KBM-7 (cell line): ENCODE results near the gene TFCP2L1.
A peak's percentile ranks its signal among the peaks of the same experiment; 100 is the strongest.
"Not testable (repeated sequence)": the region's sequence is repeated elsewhere in the genome, so short reads cannot be mapped to it uniquely, and the experiment has no call there.

ENCODE experiments used
- DNase-seq: peaks from one replicate; pipeline ENCODE4 v3.0.0-alpha.2; 2015
- in situ Hi-C: fragments of 300-500 bp; cut with MboI; formaldehyde crosslinking; loops from 2 replicates; pipeline ENCODE4 v1.14.3; 2020; ENCODE audit warnings: low sequenced_read_pairs, low pct_unique_long_range_greater_than_20kb, mixed read lengths

Gene TFCP2L1

DNA sequence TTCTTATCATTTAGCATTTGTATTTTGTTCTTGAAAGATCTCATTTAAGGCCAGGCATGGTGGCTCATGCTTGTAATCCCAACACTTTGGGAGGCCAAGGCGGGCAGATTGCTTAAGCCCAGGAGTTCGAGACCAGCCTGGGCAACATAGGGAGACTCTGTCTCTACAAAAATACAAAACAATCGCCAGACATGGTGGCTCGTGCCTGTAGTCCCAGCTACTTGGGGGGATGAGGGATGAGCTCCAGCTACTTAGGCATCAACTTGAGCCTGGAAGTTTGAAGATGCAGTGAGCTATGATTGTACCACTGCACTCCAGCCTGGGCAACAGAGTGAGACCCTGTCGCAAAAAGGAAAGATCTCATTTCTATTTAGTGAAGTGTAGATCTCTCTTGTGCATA, 12.9 kb upstream of the TFCP2L1 start:
- in situ Hi-C loops, DNase-seq: not testable (repeated sequence)

DNA sequence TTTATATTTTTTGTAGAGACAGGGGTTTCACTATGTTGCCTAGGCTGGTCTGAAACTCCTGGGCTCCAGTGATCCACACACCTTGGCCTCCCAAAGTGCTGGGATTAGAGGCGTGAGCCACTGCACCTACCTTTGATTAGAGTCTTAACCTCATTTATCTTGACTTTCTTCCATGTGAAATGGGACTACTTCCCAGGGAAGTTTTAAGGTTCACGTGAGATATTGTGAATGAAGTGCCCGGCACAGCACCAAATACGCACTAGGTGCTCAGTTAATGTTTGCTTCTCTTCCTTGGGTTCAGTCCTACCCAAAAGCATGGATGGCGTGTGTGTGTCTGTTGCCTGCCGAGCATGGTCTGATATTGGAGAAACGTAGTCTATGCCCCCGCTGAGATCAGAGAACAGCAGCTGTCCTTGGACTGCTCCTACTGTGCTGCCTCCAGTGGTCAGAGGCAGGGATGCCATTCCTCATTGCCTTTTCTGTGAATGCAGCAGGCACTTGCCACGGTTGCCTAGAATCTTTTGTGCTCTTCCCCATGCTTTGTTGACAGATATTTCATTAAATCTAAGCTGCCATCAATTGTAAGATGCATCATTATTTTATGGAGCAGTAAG, 12.3 kb upstream of the TFCP2L1 start:
- peak; percentile 55 for DNase-seq
- in situ Hi-C loops, result no loop called here

DNA sequence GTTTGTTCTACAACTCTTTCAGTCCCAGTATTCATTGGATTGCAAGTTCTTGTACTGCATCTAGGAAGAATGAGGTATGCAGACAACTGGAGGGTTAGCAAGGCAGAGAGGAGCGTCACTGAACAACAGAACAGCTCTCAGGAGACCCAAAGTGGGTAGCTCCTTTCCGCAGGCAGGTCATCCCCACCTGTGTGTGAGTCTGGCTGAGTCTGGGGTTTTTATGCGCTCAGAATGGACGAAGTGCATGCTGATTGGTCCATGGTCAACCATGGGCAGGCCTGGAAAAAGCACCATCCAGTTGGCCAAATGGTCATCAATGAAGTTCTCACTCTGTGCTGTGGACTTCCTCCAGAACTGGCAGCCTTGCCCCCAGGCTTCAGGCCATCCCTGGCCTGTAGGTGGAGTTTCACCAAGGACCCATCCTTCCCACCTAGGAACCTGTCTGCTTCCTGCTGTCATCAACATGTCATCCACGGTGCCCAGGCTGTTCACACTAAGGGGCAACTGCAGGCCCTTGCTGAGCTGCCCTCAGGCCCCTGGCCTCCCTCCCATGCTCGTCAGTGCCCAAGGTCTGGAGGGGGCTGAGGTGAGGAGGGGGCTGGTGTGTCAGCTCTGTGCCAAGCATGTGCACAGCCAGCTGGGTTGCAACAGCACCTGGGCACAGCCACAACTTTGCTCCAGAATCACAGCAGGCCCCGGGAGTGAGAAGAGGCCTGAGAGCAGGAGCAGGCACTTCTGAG, 11.1 kb upstream of the TFCP2L1 start:
- no peak for DNase-seq
- in situ Hi-C loops, result no loop called here

DNA sequence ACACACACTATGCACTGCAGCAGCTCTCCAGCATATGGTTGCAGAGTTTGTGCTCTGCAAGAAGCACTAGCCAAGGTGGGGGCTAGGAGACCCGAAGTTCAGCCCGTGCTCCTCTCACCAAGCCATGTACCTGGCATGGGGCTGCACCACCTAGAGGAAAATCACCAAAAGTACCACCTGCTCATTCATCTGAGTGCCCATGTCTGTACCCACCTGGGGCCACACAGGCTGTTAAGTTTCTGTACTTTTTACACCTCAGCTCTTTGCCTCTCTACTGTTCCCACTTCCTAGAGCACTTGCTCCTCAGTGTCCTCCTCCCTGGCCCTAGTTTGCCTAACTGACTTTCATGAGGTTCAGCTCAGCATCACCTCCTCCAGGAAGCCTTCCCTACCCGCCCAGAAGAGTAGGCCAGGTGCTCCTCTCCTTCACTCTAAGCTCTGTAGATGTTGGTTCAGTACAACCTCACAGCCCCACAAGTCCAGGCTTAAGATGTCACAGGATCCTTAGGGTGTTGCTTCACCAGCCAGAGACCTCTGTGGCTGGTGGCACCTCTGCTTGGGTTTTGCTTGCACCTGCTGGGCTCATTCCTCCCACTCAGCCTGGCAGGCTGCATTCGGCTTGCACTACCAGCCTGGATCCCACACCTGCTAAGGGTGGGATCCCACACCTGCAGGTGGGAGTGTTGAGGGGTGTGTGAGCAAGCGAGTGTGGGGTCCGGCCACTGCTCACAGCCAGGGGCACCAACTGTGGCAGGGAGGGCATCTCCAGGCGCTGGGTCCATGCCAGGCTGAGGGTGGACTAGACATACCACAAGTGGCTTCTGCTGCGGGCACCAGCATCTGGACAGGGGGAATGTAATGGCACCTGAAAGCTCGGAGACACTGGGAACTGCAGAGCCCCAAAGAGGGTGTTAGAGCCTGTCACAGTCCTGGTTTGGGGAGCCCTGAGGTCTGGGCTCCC, 10.2 kb upstream of the TFCP2L1 start:
- in situ Hi-C loops, result no loop called here
- no peak for DNase-seq

DNA sequence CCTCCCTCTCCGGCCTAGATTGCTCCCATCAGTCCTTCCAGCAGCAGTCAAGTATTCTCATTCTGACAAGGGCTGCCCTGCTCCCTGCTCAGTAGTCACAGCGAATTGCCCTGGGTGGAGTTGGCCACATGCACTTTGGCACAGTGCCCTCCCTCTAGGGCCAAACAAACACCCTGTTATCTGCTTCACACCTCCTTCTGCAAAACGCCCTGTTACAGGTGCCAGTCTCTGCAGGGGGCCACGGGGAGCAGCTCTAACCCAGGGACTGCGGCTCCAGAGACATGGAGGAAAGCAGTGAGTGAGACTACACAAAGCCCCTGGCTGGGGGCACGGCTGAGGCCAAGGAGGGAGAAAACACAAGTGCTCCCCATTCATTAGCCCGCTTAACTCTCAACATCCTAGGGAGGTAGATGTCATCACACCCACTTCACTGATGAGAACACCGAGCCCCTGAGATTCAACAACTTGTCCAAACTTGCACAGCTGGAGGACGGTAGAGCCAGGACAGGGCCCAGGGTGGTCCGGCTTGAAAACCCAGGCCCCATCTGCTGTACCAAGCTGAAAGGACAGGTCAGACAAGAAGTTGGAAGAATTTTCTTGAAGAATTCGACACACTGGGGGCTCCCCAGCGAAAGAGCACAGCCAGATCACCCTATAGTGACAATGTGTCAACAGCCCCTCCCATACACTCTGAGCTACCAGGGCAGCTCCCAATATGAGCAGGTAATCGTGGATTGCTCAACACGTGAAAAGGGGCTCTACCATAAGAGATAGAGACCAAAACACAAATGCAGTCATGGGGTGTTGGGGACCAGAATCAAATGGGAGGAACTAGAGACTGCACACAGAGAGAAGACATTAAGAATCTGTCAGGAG, 8.7 kb upstream of the TFCP2L1 start:
- no peak for DNase-seq
- in situ Hi-C loops, result no loop called here

DNA sequence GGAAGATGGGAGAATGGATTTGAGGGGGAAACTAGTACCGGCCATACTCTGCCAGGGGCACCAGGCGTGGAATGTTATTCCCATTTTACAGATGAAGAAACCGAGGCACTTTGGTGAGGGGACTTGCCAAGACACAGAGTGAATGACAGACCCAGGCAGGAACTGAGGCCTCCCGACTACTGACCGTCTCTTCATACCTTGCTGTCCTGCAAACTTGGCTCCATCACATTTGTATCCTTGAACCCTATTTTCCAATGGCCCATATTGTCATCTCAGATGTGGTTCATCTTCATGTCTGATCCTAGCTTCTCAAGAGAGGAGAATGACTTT, 6.2 kb upstream of the TFCP2L1 start:
- no peak for DNase-seq
- in situ Hi-C loops, result no loop called here

DNA sequence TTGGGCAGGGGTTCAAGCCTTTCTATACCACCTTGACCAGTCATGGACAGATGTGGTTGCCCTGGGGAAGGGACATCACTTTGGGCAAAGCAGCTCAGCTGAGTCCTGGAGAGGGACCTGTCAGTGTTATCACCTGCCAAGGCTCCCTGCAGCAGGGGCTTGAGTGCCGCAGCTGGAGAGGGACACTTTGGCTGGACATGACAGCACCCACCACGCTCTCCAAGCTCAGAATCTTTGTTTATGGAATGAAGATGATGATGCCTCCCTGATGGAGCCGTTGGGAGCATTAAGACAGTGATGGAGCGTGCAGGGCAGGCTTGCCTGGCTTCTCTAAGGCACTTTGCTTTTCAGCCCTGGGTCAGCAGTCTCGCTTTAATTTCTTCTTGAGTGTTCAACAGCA, 4.3 kb upstream of the TFCP2L1 start:
- in situ Hi-C loops, result no loop called here
- no peak for DNase-seq

DNA sequence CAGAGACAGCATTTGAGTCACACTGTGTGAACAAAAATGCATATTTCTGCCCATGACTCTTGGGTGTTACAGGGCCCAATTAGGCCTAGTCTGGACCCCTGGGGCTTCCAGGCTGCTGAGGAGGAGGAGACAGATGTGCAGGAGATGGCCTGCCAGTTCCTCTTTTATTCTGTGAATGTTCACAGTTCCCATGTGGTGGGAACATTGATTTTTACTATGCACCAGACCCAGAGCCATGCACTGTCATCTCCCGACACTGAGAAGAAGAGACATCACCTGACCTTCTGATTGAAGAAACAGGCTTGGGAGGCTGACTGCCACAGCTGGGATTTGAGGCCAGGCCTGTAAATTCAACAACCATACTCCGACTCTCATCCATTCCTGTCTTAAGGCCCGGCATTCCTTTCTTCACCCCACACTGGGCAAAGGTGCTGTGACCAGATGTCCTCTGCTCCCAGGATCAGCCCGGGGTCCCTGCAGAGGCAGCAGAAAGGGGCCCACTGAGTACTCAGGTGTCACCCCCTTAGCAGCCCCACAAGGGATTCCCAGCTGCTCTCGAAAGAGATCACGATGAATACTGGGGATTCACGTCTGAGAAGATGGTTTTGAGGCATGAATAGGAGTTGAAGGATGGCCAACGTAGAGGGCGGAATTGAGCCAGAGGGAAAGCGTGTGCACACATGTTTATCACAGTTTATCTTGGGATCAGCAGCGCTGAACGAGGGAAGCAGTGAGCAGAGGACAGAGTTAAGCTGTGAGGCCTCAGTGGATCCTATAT, 3.6 kb upstream of the TFCP2L1 start:
- in situ Hi-C loops, result no loop called here
- DNase-seq, result peak; percentile 77

DNA sequence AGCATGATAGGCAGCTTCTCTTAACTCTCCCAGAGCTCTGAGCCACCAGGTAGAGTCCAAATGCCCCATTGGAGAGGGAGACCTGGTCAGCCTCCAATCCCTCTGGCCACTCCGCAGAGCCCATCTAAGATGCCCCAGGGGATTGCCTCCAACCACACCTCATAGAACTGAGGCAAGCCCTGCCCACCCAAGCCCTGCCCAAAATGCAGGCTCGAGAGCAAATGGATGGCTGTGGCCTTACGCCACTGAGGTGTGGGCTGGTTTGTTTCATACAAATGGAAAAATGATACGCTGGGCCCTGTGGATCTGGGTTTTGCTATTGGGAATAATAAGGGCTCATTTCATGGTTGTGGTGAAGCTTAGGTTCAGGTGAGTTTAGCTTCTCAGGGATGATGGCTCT, 3.0 kb upstream of the TFCP2L1 start:
- in situ Hi-C loops, result no loop called here
- no peak for DNase-seq

DNA sequence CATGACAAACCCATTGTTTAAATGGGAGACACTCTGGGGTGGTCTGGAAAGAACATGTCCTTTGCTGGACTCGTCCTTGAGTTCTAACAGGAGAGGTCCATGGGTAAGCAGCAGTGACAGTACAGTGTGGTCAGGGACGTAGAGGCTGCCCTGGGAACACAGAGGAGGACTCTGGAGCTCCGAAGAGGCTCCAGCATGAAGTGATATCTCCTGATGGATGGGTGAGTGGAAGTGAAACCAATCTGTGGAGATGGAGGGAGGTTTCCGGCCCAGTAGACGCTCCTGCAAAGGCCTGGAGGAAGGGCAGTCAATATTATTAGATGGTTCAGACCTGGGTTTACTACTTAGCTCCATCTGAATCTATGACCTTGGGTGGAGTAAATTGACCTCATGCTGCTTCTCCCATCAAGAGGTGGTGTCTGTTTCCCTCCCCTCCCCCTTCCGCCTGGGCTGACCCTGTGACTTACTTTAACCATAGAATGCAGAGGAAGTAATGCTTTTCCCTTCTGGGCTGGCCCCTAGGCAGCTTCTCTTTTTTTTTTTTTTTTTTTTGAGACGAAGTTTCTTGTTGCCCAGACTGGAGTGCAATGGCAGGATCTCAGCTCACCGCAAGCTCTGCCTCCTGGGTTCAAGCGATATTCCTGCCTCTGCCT, 2.3 kb upstream of the TFCP2L1 start:
- DNase-seq, result peak; percentile 82
- in situ Hi-C loops, result no loop called here

DNA sequence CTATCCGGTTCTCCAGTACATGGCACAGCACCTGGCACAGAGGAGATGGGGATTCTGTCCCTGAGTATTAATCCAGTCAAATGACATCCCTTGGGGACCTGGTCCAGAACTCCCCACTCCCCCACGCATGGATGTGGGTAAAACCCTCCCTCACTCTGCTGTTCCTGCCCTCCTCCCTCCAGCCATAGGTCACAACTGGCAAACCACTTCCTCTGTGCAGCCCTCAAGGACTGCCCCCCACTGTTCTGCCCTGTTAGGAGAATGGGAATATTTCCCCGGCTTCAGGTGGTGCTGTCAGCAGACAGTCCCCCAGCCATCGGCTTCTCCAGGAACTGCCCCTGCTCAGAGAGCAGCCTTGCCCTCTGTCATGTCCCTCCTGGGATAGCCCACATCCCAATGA, 1.5 kb upstream of the TFCP2L1 start:
- in situ Hi-C loops, result no loop called here

DNA sequence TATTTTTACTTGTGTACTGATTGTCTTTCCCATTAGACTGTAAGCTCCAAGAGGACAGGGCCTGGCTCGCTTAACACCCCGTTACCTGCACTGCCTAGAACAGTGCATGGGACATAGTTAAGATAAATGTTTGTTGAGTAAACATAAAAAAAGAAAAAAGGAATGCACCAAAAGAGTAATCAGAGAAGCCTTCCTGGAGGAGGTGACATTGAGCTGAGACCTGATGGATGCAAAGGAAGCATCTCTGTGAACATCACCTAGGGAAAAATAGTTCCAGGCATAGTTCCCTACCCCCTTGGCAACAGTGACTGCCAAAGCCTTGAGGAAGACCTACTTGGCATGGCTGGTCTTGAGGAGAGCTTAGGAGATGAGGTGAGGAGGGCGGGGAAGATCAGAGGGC, 924 bp upstream of the TFCP2L1 start:
- no peak for DNase-seq
- in situ Hi-C loops, result no loop called here

More for the DNA sequence above, 1.5 kb upstream of the TFCP2L1 start:
- peak; percentile 9 for DNase-seq

DNA sequence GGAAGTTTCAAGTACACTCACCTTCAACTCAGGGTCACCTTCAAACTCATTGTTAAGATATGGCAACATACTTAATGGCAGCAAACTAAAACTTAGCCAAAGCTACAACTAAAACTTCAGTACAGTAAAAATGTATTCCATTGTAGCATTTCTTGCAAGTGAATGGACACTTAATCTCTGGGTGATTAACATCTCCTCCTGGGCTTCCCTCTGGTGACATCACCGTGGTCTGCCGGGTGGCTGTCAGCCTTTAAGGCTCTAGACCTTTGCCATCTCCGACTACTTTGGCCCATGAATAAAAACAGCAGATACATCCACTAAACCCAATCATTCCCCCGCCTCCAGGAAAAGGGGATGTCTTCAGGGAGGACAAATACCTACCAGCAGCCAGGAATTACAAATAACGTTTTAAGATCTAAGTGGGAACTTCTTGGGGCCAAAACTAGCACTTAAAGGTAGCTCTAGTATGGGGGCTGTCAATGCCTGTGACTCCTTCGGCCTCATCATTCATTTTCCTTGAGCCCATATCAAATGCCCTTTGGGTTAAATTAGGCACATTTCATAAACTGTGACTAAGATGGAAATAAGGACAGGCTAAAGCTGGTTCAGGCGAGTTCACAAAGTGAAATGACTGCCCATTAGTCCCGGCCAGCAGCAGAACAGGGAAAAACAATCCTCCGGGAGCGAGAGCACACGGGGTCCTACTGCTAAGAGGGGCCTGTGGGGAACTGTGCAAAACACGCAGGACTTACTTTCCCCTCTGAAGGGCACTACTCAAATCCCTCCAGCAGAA, 1.1 kb downstream of the TFCP2L1 start:
- peak; percentile 19 for DNase-seq
- in situ Hi-C loops, result no loop called here

DNA sequence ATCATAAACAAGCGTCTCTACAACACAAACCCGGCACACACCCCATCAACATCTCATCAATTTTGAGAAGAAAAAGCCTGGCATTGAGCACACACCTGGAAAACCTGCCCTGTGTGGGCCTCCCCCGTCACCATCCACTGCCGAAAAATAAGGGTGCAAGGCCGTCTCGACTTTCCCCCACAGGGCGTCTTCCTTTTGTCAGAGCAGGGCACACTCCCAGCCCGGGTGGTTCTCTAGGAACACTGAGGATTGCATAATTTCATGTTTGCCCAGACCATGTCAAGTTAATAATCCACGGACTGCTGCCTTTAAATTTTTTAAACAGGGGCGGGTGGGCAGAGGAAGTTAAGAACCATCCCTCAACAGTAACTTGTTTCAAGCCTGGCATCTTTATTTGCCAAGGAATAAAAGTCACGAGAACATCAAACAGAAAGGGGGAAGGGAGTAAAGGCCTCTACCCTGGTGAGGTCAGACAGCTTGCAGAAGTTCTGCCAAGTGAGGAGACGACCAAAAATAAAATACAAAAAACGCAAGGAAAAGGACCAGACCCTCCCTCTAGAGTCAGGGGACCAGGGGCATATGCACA, 2.1 kb downstream of the TFCP2L1 start:
- in situ Hi-C loops, result no loop called here
- peak; percentile 10 for DNase-seq

DNA sequence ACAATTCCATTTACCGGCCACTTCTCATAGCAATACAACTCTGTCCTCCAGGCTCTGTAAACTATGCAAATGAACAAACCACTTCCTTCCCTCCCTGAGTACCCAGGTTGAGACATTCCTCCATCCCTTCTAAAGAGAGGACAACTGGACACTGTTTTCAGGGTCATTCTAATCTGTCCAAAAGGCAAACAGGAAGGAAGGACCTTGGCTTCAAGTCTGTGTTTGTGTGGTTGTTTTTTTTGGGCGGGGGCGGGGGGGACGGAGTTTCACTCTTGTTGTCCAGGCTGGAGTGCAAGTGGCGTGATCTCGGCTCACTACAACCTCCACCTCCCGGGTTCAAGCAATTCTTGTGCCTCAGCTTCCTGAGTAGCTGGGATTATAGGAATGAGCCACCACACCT, 3.3 kb downstream of the TFCP2L1 start:
- in situ Hi-C loops, result no loop called here
- no peak for DNase-seq

DNA sequence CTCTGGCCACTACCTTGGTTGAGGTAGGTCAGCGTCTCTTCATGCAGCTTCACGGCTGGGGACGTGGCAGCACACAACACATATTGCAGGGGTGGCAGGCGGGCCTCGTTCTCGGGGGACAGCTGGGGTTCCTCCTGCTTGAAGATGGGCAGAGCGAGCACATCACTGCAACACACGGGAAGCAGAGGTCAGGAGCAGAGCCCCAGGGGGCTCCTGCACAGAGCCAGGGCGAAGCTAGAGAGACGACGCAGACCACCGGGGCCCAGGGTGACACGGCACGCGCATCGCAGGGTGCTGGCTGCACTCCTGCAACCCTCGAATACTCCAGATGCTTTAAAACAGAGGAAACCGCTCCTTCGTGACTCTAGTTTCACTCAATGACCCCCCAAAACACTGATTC, 3.9 kb downstream of the TFCP2L1 start:
- in situ Hi-C loops, result no loop called here
- DNase-seq, result no peak
